OCI-LY1 (cell line): Measurements from ENCODE around the gene TECTA.

Source experiments
- H2AFZ ChIP-seq: fragments of 200-600 bp; sonication (generic), shearing (Covaris generic); 2 replicates; pipeline ENCODE4 v1.6.0; 2014; ENCODE audit warnings: antibody characterized with exemption, mild to moderate bottlenecking, low read length
- H3F3A ChIP-seq: fragments of 200-600 bp; sonication (generic), shearing (Covaris generic); 2 replicates; pipeline ENCODE4 v1.6.0; 2014; ENCODE audit warnings: mild to moderate bottlenecking, antibody characterized with exemption, low read length, moderate library complexity; ENCODE audit not compliant: insufficient read depth
- H3K27ac ChIP-seq: fragments of 200-600 bp; sonication (generic); 2 replicates; pipeline ENCODE4 v1.5.1; 2014; ENCODE audit warnings: low read length, mixed run types, mild to moderate bottlenecking, low read depth; ENCODE audit not compliant: poor library complexity, severe bottlenecking
- H3K27me3 ChIP-seq: fragments of 200-600 bp; sonication (generic); 2 replicates; pipeline ENCODE4 v1.6.0; 2014; ENCODE audit warnings: antibody characterized with exemption, mild to moderate bottlenecking, low read length, moderate library complexity; ENCODE audit not compliant: insufficient read depth
- H3K36me3 ChIP-seq: fragments of 200-600 bp; sonication (generic); 2 replicates; pipeline ENCODE4 v1.6.1; 2014; ENCODE audit warnings: mild to moderate bottlenecking, antibody characterized with exemption, low read length, moderate library complexity, mixed read lengths; ENCODE audit not compliant: insufficient read depth
- H3K4me1 ChIP-seq: fragments of 200-600 bp; sonication (generic); 2 replicates; pipeline ENCODE4 v1.5.1; 2014; ENCODE audit warnings: mild to moderate bottlenecking, low read length, moderate library complexity; ENCODE audit not compliant: insufficient read depth, severe bottlenecking
- H3K4me2 ChIP-seq: fragments of 200-600 bp; sonication (generic), shearing (Covaris generic); 2 replicates; pipeline ENCODE4 v1.6.1; 2014; ENCODE audit warnings: low read length
- H3K4me3 ChIP-seq: fragments of 200-600 bp; sonication (generic); 2 replicates; pipeline ENCODE4 v1.5.1; 2014; ENCODE audit warnings: low read length, low read depth, mild to moderate bottlenecking, mixed read lengths; ENCODE audit not compliant: poor library complexity, severe bottlenecking
- H3K79me2 ChIP-seq: fragments of 200-600 bp; shearing (Covaris generic); 2 replicates; pipeline ENCODE4 v1.6.1; 2016; ENCODE audit warnings: mixed run types, low read length, mixed read lengths; ENCODE audit not compliant: insufficient read depth
- H3K9ac ChIP-seq: fragments of 200-600 bp; sonication (generic), shearing (Covaris generic); 2 replicates; pipeline ENCODE4 v1.6.1; 2014; ENCODE audit warnings: mild to moderate bottlenecking, low read length, mixed read lengths
- H3K9me2 ChIP-seq: fragments of 200-600 bp; sonication (generic), shearing (Covaris generic); 2 replicates; pipeline ENCODE4 v1.6.1; 2014; ENCODE audit warnings: low read depth, mild to moderate bottlenecking, low read length, mixed read lengths
- H3K9me3 ChIP-seq: fragments of 200-600 bp; shearing (Covaris generic); 2 replicates; pipeline ENCODE4 v1.6.1; 2014; ENCODE audit warnings: low read length, mixed read lengths
- H4K20me1 ChIP-seq: fragments of 200-600 bp; sonication (generic), shearing (Covaris generic); 2 replicates; pipeline ENCODE4 v1.6.0; 2016; ENCODE audit warnings: mild to moderate bottlenecking, low read length; ENCODE audit not compliant: insufficient read depth
- EZH2 ChIP-seq: fragments of 200-600 bp; sonication (generic), shearing (Covaris generic); IDR thresholded peaks from 2 replicates; pipeline ENCODE4 v1.8.0; 2017; ENCODE audit warnings: borderline replicate concordance, mixed run types, mild to moderate bottlenecking, antibody characterized with exemption, low read length, moderate library complexity, mixed read lengths
- TF ChIP-seq, protein P1 (sequence below): fragments of 200-600 bp; sonication (generic), shearing (Covaris generic); IDR thresholded peaks from 2 replicates; pipeline ENCODE4 v1.5.1; 2017; ENCODE audit warnings: mild to moderate bottlenecking, antibody characterized with exemption, low read length, moderate library complexity, mixed read lengths

The TECTA gene

DNA sequence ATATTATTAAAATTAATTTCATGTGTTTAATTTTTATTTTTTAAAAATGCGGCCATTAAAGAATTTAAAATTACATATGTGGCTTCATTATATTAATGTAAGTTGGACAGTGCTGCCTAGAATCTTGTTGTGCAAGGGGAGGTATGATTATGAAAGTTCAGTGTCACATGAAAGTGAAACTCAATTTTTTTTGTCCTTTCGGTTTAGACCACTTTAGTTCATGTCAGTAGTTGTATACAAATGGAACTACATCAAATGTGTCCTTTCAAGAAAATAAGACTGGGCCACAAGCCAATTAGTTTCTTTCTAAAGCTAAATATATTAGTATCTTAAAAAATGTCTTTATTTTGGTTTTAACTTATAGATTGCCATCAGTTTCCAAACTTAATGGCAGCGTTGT, 41.4 kb upstream of the TECTA start:
- peaks cover 40% of the 10 kb centered on the region; the same call in 1 of the 2 replicates for H3K36me3 ChIP-seq
- H4K20me1 ChIP-seq: no peaks in the 10 kb centered on the region
- no peak overlapping the region for H2AFZ ChIP-seq
- no peak for TF ChIP-seq EZH2
- TF ChIP-seq, protein P1, sequence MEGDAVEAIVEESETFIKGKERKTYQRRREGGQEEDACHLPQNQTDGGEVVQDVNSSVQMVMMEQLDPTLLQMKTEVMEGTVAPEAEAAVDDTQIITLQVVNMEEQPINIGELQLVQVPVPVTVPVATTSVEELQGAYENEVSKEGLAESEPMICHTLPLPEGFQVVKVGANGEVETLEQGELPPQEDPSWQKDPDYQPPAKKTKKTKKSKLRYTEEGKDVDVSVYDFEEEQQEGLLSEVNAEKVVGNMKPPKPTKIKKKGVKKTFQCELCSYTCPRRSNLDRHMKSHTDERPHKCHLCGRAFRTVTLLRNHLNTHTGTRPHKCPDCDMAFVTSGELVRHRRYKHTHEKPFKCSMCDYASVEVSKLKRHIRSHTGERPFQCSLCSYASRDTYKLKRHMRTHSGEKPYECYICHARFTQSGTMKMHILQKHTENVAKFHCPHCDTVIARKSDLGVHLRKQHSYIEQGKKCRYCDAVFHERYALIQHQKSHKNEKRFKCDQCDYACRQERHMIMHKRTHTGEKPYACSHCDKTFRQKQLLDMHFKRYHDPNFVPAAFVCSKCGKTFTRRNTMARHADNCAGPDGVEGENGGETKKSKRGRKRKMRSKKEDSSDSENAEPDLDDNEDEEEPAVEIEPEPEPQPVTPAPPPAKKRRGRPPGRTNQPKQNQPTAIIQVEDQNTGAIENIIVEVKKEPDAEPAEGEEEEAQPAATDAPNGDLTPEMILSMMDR: no peak
- no peaks in the 10 kb centered on the region for H3K9me2 ChIP-seq
- H3K4me1 ChIP-seq: no peaks in the 10 kb centered on the region
- H3K4me3 ChIP-seq: no peak overlapping the region
- H3K27me3 ChIP-seq: no peaks in the 10 kb centered on the region
- H3K9me3 ChIP-seq: no peaks in the 10 kb centered on the region
- no peaks in the 10 kb centered on the region for H3F3A ChIP-seq
- no peak overlapping the region for H3K4me2 ChIP-seq
- no peak overlapping the region for H3K27ac ChIP-seq
- H3K79me2 ChIP-seq: no peaks in the 10 kb centered on the region
- H3K9ac ChIP-seq: no peak overlapping the region

DNA sequence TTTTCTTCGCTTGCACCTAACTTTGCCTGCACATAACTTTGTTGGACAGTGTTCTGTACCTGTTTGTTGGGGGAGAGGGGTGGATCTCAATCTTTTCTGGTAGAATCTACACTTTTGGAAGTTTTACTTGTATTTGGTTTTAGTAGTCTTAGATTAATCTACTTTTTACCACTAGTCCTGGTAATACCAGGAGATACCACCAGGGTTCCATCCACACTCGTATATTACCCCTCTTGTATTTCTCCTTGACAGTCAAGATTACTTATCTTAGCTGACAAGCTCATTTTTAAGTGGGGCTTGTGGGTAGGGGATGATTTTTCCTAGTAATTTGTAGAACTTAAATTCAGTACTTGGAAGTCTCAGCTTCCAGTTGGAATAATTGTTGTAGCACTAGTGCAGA, 37.3 kb upstream of the TECTA start:
- Histone ChIP-seq H3K4me2 (no peak overlapping the region), H3K27ac (no peak overlapping the region), H3F3A (no peaks in the 10 kb centered on the region), H3K9me2 (no peaks in the 10 kb centered on the region), H3K36me3 (peaks cover 20% of the 10 kb centered on the region), H3K9me3 (no peaks in the 10 kb centered on the region), H4K20me1 (no peaks in the 10 kb centered on the region), H3K79me2 (no peaks in the 10 kb centered on the region), H2AFZ (no peak overlapping the region), H3K4me1 (no peaks in the 10 kb centered on the region), H3K27me3 (no peaks in the 10 kb centered on the region), H3K4me3 (no peak overlapping the region), H3K9ac (no peak overlapping the region)
- TF ChIP-seq, protein P1: no peak; the same call in 1 of the 2 replicates
- no peak for TF ChIP-seq EZH2

DNA sequence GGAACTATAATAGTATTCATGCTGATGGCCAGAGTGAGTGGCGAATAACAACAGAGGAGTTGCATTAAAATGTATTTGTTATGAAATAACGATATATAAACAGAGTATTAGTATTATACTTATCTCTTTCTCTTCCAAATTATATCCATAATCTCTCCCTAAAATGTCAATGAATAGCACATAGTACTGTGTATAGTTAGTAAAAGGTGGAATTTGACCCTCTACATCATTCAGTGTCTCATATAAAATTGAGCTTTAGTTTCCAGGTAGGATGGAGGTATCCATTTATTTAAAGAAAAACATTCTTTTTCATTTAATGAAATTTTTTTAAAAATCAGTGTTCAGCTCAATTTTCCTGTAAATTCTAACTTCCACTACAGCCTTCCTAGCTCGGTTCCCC, 34.4 kb upstream of the TECTA start:
- Histone ChIP-seq H3K4me2 (no peak overlapping the region), H3K27me3 (no peaks in the 10 kb centered on the region), H3K9me3 (no peaks in the 10 kb centered on the region), H3K9ac (no peak overlapping the region), H3K4me3 (no peak overlapping the region), H2AFZ (no peak overlapping the region), H3K36me3 (peaks cover 14% of the 10 kb centered on the region), H4K20me1 (no peaks in the 10 kb centered on the region), H3K27ac (no peak overlapping the region), H3K79me2 (no peaks in the 10 kb centered on the region), H3F3A (no peaks in the 10 kb centered on the region), H3K9me2 (no peaks in the 10 kb centered on the region), H3K4me1 (peaks cover 7% of the 10 kb centered on the region)
- TF ChIP-seq, protein P1: no peak
- no peak for TF ChIP-seq EZH2
